Measurements from ENCODE around the gene CASP8.
"Not testable (repeated sequence)": the region's sequence is repeated elsewhere in the genome, so short reads cannot be mapped to it uniquely, and the experiment has no call there.

The CASP8 gene

GRCh38 chr2:201273330-201273983, 13.1 kb downstream of the CASP8 start:
- H3K4me3 Mint-ChIP-seq, result no peak overlapping the region
- H3K27ac Mint-ChIP-seq, result no peak overlapping the region
- H3K36me3 Mint-ChIP-seq (ENCODE audit: low read depth), result peaks cover 66% of the 10 kb centered on the region
- peaks cover 51% of the 10 kb centered on the region for H3K4me1 Mint-ChIP-seq (ENCODE audit: low read depth)
- no peaks in the 10 kb centered on the region for H3K9me3 Mint-ChIP-seq
- no peaks in the 10 kb centered on the region for H3K27me3 Mint-ChIP-seq

GRCh38 chr2:201275069-201275468, 14.7 kb downstream of the CASP8 start:
- no peaks in the 10 kb centered on the region for H3K9me3 Mint-ChIP-seq
- H3K36me3 Mint-ChIP-seq (ENCODE audit: low read depth), result peaks cover 67% of the 10 kb centered on the region
- peaks cover 51% of the 10 kb centered on the region for H3K4me1 Mint-ChIP-seq (ENCODE audit: low read depth)
- no peaks in the 10 kb centered on the region for H3K27me3 Mint-ChIP-seq
- no peak overlapping the region for H3K4me3 Mint-ChIP-seq
- H3K27ac Mint-ChIP-seq, result peak overlapping the region; percentile 45

DNA sequence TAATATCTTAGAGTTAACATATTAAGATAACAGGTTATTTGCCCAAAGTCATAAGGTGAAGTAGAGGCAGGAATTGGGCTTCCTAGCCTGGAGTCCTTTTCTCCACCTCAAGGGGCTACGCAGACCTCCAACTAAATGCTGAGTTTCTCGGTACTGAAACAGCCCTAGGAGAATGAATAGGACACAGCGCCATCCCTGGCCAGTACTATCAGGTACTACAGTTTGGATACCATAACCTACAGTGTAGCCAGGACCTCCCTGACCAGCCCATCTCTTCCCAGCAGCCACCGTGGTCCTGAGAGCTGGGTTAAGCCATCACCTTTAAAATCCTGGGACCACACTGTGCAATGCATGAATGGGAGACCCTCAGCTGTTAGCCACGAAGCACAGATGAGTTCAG, 15.7 kb downstream of the CASP8 start:
- H3K27ac Mint-ChIP-seq, result no peak overlapping the region
- peaks cover 54% of the 10 kb centered on the region for H3K4me1 Mint-ChIP-seq (ENCODE audit: low read depth)

GRCh38 chr2:201276511-201276910, 16.2 kb downstream of the CASP8 start:
- no peaks in the 10 kb centered on the region for H3K9me3 Mint-ChIP-seq
- peaks cover 71% of the 10 kb centered on the region for H3K36me3 Mint-ChIP-seq (ENCODE audit: low read depth)
- peaks cover 54% of the 10 kb centered on the region for H3K4me1 Mint-ChIP-seq (ENCODE audit: low read depth)
- H3K27ac Mint-ChIP-seq, result no peak overlapping the region
- no peaks in the 10 kb centered on the region for H3K27me3 Mint-ChIP-seq
- no peak overlapping the region for H3K4me3 Mint-ChIP-seq

More for the DNA sequence above, 15.7 kb downstream of the CASP8 start:
- H3K27me3 Mint-ChIP-seq, result no peaks in the 10 kb centered on the region
- no peaks in the 10 kb centered on the region for H3K9me3 Mint-ChIP-seq
- H3K36me3 Mint-ChIP-seq (ENCODE audit: low read depth), result peaks cover 72% of the 10 kb centered on the region
- no peak overlapping the region for H3K4me3 Mint-ChIP-seq

DNA sequence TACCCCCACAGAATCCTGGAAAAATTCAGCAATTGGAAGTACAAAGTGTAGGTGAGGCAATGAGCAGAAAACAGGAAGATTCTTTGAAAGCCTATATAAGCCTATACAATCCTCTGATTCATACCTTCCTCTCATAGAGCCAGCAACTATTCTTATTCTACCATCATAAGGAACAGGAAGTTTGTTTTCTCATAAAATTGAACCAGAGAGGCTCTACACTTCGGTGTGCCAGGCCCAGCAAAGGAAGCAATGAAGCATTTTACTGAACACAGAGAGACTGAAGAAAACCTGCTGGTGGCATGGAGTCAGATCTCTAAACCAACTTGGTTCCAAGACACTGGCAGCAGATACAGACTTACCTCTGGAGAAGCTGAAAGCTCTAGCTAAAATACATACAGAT, 18.7 kb downstream of the CASP8 start:
- Mint-ChIP-seq H3K27me3 (no peaks in the 10 kb centered on the region), H3K36me3 (ENCODE audit: low read depth) (peaks cover 49% of the 10 kb centered on the region), H3K27ac (peak overlapping the region; percentile 74), H3K4me1 (ENCODE audit: low read depth) (peaks cover 32% of the 10 kb centered on the region), H3K9me3 (no peaks in the 10 kb centered on the region), H3K4me3 (no peak overlapping the region)

DNA sequence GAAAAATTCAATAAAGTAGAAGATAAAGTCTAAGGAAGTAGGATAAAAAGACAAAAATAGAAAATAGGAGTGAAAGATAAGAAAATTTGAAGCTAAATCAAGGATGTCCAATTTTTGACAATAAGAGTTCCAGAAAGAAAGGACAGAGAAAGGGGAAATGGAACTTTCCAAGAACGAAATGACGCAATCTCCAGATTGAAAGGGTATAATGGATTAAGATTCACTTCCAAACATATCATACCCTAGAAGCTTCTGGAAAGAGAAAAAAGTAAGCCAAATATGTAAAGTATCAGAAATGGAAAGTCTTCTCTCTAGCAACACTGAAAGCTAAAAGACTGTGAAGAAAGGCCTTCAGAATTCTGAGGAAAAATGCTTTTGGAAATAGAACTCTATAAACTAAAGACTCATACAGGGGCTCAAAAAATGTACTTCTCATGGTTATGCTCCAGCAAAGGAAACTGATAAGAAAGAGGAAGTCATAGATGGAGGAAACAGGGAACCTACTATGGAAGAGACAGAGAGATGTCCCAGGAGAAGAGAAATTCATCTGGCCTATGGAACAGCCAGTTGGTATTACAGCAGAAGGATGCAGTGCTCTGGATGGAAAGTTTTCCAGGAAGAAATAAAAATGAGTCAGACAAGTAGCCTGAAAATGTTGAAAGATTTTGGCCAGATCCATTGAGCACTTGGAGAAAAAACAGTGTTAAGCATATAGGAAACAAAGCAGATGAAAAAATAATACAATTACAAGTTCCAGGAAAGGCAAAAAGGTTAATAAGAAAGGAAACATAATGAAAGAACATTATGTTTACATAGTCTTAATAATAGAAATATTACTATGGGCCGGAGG, 20.1 kb downstream of the CASP8 start:
- peaks cover 46% of the 10 kb centered on the region for H3K36me3 Mint-ChIP-seq (ENCODE audit: low read depth)
- H3K27me3 Mint-ChIP-seq, result no peaks in the 10 kb centered on the region
- no peaks in the 10 kb centered on the region for H3K9me3 Mint-ChIP-seq
- H3K4me3 Mint-ChIP-seq, result no peak overlapping the region
- H3K27ac Mint-ChIP-seq, result peak overlapping the region; percentile 34
- peaks cover 41% of the 10 kb centered on the region for H3K4me1 Mint-ChIP-seq (ENCODE audit: low read depth)

DNA sequence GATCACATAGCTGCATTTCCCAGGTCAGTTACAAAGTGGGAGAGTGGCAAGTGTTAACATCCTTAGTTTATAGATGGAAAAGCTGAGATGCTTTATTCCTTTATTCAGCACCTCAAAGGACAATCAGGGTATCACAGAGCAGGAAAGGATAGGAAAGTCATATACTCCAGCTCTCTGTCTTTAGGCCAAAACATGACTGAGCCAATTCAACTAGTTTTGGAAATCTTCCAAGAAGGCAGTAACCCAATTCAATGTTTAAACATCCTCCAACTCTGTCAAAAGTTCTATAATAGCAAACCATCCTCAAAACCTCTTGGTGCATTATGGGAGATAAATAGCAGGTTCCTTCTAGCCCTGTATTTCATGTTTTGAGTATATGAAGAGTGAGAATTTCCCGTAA, 25.2 kb downstream of the CASP8 start:
- Mint-ChIP-seq H3K4me1 (ENCODE audit: low read depth) (peaks cover 18% of the 10 kb centered on the region), H3K27ac (no peak overlapping the region), H3K36me3 (ENCODE audit: low read depth) (peaks cover 63% of the 10 kb centered on the region), H3K9me3 (peaks cover 13% of the 10 kb centered on the region), H3K27me3 (no peaks in the 10 kb centered on the region), H3K4me3 (no peak overlapping the region)

- Mint-ChIP-seq H3K36me3 (ENCODE audit: low read depth) (peaks cover 82% of the 10 kb centered on the region), H3K9me3 (peaks cover 34% of the 10 kb centered on the region)
- not testable (repeated sequence) for H3K4me1 Mint-ChIP-seq (ENCODE audit: low read depth); H3K27me3 Mint-ChIP-seq; H3K4me3 Mint-ChIP-seq; H3K27ac Mint-ChIP-seq
Observed at GRCh38 chr2:201290457-201291148, 30.3 kb downstream of the CASP8 start.

- H3K9me3 Mint-ChIP-seq, result peaks cover 22% of the 10 kb centered on the region
- H3K4me1 Mint-ChIP-seq (ENCODE audit: low read depth), result no peaks in the 10 kb centered on the region
- H3K27ac Mint-ChIP-seq, result no peak overlapping the region
- H3K4me3 Mint-ChIP-seq, result no peak overlapping the region
- H3K36me3 Mint-ChIP-seq (ENCODE audit: low read depth), result peaks cover 43% of the 10 kb centered on the region
- no peaks in the 10 kb centered on the region for H3K27me3 Mint-ChIP-seq
Observed at GRCh38 chr2:201298462-201299052, 38.2 kb downstream of the CASP8 start.

DNA sequence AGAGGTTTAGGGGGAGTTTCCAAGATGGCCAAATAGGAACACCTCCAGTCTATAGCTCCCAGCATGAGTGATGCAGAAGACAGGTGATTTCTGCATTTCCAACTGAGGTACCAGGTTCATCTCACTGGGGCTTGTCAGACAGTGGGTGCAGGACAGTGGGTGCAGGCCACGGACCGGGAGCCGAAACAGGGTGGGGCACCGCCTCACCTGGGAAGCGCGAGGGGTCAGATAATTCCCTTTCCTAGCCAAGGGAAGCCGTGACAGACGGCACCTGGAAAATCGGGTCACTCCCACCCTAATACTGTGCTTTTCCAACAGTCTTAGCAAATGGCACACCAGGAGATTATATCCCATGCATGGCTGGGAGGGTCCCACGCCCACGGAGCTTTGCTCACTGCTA, 39.6 kb downstream of the CASP8 start:
- not testable (repeated sequence) for H3K27ac Mint-ChIP-seq; H3K4me1 Mint-ChIP-seq (ENCODE audit: low read depth); H3K4me3 Mint-ChIP-seq; H3K27me3 Mint-ChIP-seq
- H3K9me3 Mint-ChIP-seq, result peaks cover 20% of the 10 kb centered on the region
- H3K36me3 Mint-ChIP-seq (ENCODE audit: low read depth), result peaks cover 46% of the 10 kb centered on the region

- no peak overlapping the region for H3K27ac Mint-ChIP-seq
- H3K27me3 Mint-ChIP-seq, result no peaks in the 10 kb centered on the region
- H3K9me3 Mint-ChIP-seq, result peaks cover 19% of the 10 kb centered on the region
- H3K36me3 Mint-ChIP-seq (ENCODE audit: low read depth), result peaks cover 62% of the 10 kb centered on the region
- no peaks in the 10 kb centered on the region for H3K4me1 Mint-ChIP-seq (ENCODE audit: low read depth)
- no peak overlapping the region for H3K4me3 Mint-ChIP-seq
Observed at GRCh38 chr2:201307876-201308275, 47.5 kb downstream of the CASP8 start.

GRCh38 chr2:201308914-201309313, 48.6 kb downstream of the CASP8 start:
- Mint-ChIP-seq H3K36me3 (ENCODE audit: low read depth) (peaks cover 62% of the 10 kb centered on the region), H3K27me3 (no peaks in the 10 kb centered on the region), H3K27ac (no peak overlapping the region), H3K4me3 (no peak overlapping the region), H3K4me1 (ENCODE audit: low read depth) (no peaks in the 10 kb centered on the region), H3K9me3 (peaks cover 19% of the 10 kb centered on the region)

DNA sequence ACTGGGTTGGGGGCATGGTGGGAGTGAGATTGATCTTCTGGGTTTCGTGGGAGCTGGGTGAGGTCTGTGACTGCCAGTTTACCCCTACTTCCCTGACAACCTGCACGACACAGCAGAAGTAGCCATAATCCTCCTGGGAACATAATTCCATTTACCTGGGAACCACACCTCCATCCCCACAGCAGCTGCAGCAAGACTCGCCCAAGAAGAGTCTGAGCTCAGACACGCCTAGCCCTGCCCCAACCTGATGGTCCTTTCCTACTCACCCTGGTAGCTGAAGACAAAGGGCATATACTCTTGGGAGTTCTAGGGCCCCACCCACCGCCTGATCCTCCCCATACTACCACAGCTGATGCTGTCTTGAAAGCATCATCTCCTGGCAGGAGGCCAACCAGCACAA, 53.0 kb downstream of the CASP8 start:
- Mint-ChIP-seq H3K27me3 (no peaks in the 10 kb centered on the region), H3K4me3 (no peak overlapping the region), H3K4me1 (ENCODE audit: low read depth) (no peaks in the 10 kb centered on the region), H3K27ac (no peak overlapping the region), H3K36me3 (ENCODE audit: low read depth) (peaks cover 54% of the 10 kb centered on the region), H3K9me3 (peaks cover 24% of the 10 kb centered on the region)

DNA sequence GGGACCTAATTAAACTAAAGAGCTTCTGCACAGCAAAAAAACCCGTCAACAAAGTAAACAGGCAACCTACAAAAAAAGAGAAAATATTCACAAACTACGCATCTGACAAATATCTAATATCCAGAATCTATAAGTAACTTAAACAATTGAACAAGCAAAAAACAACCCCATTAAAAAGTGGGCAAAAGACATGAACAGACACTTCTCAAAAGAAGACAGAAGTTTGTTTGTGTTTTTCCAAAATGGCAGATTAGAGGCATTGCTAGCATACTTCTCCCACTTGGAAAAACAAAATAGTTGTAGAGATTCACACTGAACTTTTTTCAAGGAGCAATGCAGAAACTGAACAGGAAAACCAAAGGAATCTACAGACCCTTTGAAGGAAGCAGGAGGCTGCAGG, 59.2 kb downstream of the CASP8 start:
- Mint-ChIP-seq H3K27ac (no peak overlapping the region), H3K9me3 (peaks cover 25% of the 10 kb centered on the region), H3K4me3 (no peak overlapping the region), H3K4me1 (ENCODE audit: low read depth) (no peaks in the 10 kb centered on the region), H3K36me3 (ENCODE audit: low read depth) (peaks cover 47% of the 10 kb centered on the region), H3K27me3 (no peaks in the 10 kb centered on the region)

- H3K9me3 Mint-ChIP-seq, result peaks cover 25% of the 10 kb centered on the region
- H3K36me3 Mint-ChIP-seq (ENCODE audit: low read depth), result peaks cover 48% of the 10 kb centered on the region
- H3K4me1 Mint-ChIP-seq (ENCODE audit: low read depth), result no peaks in the 10 kb centered on the region
- H3K27me3 Mint-ChIP-seq, result no peaks in the 10 kb centered on the region
- H3K27ac Mint-ChIP-seq, result no peak overlapping the region
- H3K4me3 Mint-ChIP-seq, result no peak overlapping the region
Observed at GRCh38 chr2:201320257-201320656, 59.9 kb downstream of the CASP8 start.
